ENCODE data around the gene HEMK1. TPM values are rescaled to one million over a fixed set of nuclear protein-coding genes. Genes with fewer than 3 reads are reported as not detected.

The HEMK1 gene
- total RNA-seq, 2 experiments from 2014 or later: 97.1 to 101 TPM

DNA sequence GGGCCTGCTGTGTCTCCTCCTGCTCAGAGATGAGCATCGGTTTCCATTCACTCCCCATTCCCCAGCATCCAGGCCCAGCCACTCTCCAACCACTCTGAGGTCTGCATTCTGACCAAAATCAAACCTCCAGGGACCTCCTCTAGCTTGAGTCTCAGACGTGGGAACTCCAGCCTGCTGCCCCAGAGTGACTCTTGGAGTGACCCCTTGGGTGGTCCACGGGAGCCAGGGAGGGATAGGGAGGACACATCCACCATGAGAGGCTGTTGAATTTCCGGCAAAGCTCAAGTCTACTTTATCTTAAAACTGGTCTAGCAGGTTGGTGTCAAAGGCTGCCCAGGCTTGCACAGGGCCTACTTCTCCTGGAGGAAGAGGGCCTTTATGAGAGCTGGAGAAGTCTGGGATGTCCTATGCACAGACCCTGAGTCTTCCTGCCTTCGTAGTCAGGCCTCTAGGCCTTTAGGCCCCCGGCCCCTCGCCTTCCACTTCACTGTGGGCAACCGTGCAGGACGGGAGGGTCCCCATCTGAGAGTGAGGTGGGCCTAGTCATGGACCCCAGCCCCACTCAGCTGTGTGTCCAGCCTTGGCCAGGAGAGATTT lies 33.4 kb downstream of the HEMK1 start:
- no peak for DNase-seq

GRCh38 chr3:50603261-50604109 lies 34.2 kb downstream of the HEMK1 start:
- ChIA-PET CTCF (interaction anchor here (2.6 to 25.1 kb wide), 4 partner anchors 8 to 31 kb away, joined by 9 to 769 read pairs (median 148); partner anchors contain the start of genes C3orf18, CISH and HEMK1), POLR2A (interaction anchor here (25.5 to 25.8 kb wide), 3 partner anchors 5 to 28 kb away, joined by 1836 to 2276 read pairs (median 1836); partner anchors contain the start of genes C3orf18, CISH, HEMK1 and MAPKAPK3)
- H3K9me3 Mint-ChIP-seq: no peaks in the 10 kb centered on the region
- TF ChIP-seq CTCF (IDR thresholded peaks at IDR 0.05): no peak
- intact Hi-C loops (cut with micrococcal nuclease): no loop called here
- H3K27ac Mint-ChIP-seq: peak overlapping the region; percentile 100
- DNase-seq (peak; percentile 43), ATAC-seq (no peak)
- no peaks in the 10 kb centered on the region for H3K27me3 Mint-ChIP-seq
- H3K4me1 Mint-ChIP-seq (ENCODE audit: low read depth): peaks cover 71% of the 10 kb centered on the region
- peaks cover 81% of the 10 kb centered on the region for H3K36me3 Mint-ChIP-seq (ENCODE audit: low read depth)
- H3K4me3 Mint-ChIP-seq: peak overlapping the region; percentile 94

More for the DNA sequence above, 33.4 kb downstream of the HEMK1 start:
- intact Hi-C loops (cut with micrococcal nuclease): no loop called here
- Mint-ChIP-seq H3K27me3 (no peaks in the 10 kb centered on the region), H3K4me3 (peak overlapping the region; percentile 94), H3K36me3 (ENCODE audit: low read depth) (peaks cover 79% of the 10 kb centered on the region), H3K9me3 (no peaks in the 10 kb centered on the region), H3K27ac (peak overlapping the region; percentile 100), H3K4me1 (ENCODE audit: low read depth) (peaks cover 78% of the 10 kb centered on the region)
- no peak for TF ChIP-seq CTCF (IDR thresholded peaks at IDR 0.05)
- ChIA-PET POLR2A (interaction anchor here (0.6 to 25.8 kb wide), 9 partner anchors 5 to 1653 kb away, joined by 3 to 2276 read pairs (median 4); partner anchors contain the start of genes C3orf18, CISH, HEMK1 and MAPKAPK3), CTCF (interaction anchor here (1.4 to 25.1 kb wide), 5 partner anchors 9 to 71 kb away, joined by 3 to 769 read pairs (median 78); partner anchors contain the start of genes C3orf18, CISH, HEMK1 and MAPKAPK3)
- ATAC-seq: no peak

DNA sequence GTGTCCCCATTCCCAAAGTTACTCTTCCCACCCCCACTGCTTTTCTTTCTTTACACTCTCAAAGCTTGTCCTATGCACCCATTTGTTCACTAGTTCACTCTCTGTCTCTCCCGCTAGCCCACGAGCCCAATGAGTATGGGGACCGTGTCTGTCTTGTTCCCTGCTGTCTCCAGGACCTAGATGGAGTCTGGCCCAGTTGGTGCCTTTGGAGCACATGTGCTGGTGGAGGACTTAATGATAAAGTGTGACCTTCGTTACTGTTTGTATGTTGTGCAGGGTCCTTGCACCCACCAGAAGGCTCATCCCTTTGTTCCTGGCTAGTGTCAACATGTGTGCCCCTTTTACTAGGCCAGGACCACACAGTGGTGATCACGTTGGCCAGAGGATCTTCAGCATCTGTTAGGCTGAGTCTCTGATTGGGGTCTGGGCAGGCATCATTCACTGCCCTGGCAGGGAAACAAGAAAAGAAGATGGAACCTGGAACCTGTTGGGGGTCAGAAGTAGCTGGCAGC lies 34.8 kb downstream of the HEMK1 start:
- Mint-ChIP-seq H3K27me3 (no peaks in the 10 kb centered on the region), H3K4me3 (peak overlapping the region; percentile 94), H3K27ac (peak overlapping the region; percentile 100), H3K9me3 (no peaks in the 10 kb centered on the region), H3K4me1 (ENCODE audit: low read depth) (peaks cover 65% of the 10 kb centered on the region), H3K36me3 (ENCODE audit: low read depth) (peaks cover 82% of the 10 kb centered on the region)
- intact Hi-C loops (cut with micrococcal nuclease): no loop called here
- ATAC-seq (no peak), DNase-seq (peak; percentile 27)
- no peak for TF ChIP-seq CTCF (IDR thresholded peaks at IDR 0.05)
- ChIA-PET POLR2A (interaction anchor here (0.8 to 25.8 kb wide), 5 partner anchors 4 to 266 kb away, joined by 3 to 2276 read pairs (median 1836); partner anchors contain the start of genes C3orf18, CISH, HEMK1 and MAPKAPK3), CTCF (interaction anchor here (2.6 to 25.1 kb wide), 4 partner anchors 7 to 31 kb away, joined by 9 to 769 read pairs (median 148); partner anchors contain the start of genes C3orf18, CISH and HEMK1)

DNA sequence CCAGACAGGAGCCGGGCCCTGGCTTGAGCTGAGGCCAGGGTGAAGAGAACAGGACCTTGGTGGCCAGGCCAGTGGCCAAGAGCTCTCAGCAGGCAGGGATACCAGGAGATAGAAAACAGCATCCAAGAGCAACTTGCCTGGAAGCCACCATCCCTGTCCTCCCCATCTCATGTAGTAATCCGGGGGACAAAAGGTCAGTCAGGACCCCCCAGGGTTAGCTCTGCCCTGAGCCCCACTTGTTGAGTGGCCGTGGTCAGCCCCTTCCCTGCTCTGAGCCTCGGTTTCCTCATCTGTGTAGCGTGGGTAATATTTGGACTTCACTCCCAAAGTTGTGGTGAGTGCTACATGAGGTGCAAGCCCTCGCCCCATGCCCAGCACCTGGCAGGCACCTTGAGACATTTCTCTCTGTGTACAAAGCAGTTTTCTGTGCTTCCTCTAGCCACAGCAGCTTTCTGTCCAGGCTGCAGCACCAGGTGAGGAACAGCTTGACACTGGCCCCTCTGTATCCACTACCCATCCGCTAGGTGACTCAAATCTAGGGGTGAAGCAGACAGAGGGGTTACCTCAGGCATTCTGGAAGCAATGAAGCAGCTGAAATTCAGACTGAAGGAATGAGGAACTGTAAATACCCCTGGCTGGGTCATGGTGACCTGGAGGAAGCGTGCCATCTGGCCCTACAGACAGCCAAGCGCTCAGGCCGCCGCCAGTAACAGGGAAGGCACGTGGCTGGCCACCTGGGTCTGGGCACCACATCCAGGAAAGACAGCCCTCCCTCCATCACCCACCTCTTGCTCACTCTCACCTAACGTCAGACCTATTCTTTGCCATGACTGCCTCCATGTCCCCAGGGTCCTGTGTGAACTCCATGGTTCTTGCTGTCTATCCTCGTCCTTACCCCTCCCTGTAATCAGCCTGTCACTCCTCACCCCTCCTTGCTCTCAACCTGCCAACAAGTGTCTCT lies 35.6 kb downstream of the HEMK1 start:
- ChIA-PET CTCF (interaction anchor here (2.6 to 25.1 kb wide), 4 partner anchors 6 to 32 kb away, joined by 9 to 769 read pairs (median 148); partner anchors contain the start of genes C3orf18, CISH and HEMK1), POLR2A (interaction anchor here (0.8 to 25.8 kb wide), 7 partner anchors 4 to 784 kb away, joined by 3 to 2276 read pairs (median 4); partner anchors contain the start of genes C3orf18, CISH, HEMK1 and MAPKAPK3)
- H3K27me3 Mint-ChIP-seq: no peaks in the 10 kb centered on the region
- TF ChIP-seq CTCF (IDR thresholded peaks at IDR 0.05): no peak
- H3K4me1 Mint-ChIP-seq (ENCODE audit: low read depth): peaks cover 57% of the 10 kb centered on the region
- DNase-seq: peak; percentile 55
- H3K36me3 Mint-ChIP-seq (ENCODE audit: low read depth): peaks cover 82% of the 10 kb centered on the region
- intact Hi-C loops (cut with micrococcal nuclease): no loop called here
- H3K9me3 Mint-ChIP-seq: no peaks in the 10 kb centered on the region
- H3K4me3 Mint-ChIP-seq: peak overlapping the region; percentile 94
- ATAC-seq: no peak
- peak overlapping the region; percentile 100 for H3K27ac Mint-ChIP-seq
